ENCODE measurements around the gene AKR1B1. TPM values are rescaled to one million over a fixed set of nuclear protein-coding genes. Genes with fewer than 3 reads are reported as not detected.
A peak's percentile ranks its signal among the peaks of the same experiment; 100 is the strongest.

Gene AKR1B1
- total and polyA plus RNA-seq, 9 of the 15 experiments (the other 6 are each of a cell fraction or from before 2014, with no cell fraction given): 2.0 to 10.6 (median 6.2) TPM

- TF ChIP-seq, protein P1, sequence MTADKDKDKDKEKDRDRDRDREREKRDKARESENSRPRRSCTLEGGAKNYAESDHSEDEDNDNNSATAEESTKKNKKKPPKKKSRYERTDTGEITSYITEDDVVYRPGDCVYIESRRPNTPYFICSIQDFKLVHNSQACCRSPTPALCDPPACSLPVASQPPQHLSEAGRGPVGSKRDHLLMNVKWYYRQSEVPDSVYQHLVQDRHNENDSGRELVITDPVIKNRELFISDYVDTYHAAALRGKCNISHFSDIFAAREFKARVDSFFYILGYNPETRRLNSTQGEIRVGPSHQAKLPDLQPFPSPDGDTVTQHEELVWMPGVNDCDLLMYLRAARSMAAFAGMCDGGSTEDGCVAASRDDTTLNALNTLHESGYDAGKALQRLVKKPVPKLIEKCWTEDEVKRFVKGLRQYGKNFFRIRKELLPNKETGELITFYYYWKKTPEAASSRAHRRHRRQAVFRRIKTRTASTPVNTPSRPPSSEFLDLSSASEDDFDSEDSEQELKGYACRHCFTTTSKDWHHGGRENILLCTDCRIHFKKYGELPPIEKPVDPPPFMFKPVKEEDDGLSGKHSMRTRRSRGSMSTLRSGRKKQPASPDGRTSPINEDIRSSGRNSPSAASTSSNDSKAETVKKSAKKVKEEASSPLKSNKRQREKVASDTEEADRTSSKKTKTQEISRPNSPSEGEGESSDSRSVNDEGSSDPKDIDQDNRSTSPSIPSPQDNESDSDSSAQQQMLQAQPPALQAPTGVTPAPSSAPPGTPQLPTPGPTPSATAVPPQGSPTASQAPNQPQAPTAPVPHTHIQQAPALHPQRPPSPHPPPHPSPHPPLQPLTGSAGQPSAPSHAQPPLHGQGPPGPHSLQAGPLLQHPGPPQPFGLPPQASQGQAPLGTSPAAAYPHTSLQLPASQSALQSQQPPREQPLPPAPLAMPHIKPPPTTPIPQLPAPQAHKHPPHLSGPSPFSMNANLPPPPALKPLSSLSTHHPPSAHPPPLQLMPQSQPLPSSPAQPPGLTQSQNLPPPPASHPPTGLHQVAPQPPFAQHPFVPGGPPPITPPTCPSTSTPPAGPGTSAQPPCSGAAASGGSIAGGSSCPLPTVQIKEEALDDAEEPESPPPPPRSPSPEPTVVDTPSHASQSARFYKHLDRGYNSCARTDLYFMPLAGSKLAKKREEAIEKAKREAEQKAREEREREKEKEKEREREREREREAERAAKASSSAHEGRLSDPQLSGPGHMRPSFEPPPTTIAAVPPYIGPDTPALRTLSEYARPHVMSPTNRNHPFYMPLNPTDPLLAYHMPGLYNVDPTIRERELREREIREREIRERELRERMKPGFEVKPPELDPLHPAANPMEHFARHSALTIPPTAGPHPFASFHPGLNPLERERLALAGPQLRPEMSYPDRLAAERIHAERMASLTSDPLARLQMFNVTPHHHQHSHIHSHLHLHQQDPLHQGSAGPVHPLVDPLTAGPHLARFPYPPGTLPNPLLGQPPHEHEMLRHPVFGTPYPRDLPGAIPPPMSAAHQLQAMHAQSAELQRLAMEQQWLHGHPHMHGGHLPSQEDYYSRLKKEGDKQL (CRISPR knock-in tag; IDR thresholded peaks at IDR 0.05; ENCODE audit: borderline replicate concordance): no peak
- no peak for TF ChIP-seq NR3C1 (CRISPR knock-in tag; IDR thresholded peaks at IDR 0.05)
These were observed 17.1 kb upstream of the AKR1B1 start (continued) for GRCh38 chr7:134476044-134476443.

- Histone ChIP-seq H3K4me2 (ENCODE audit: insufficient read depth, low read length) (no peak overlapping the region), H3K9me1 (ENCODE audit: control insufficient read depth, insufficient read depth, low read length) (no peaks in the 10 kb centered on the region), H3K27ac (ENCODE audit: extremely low read depth, low read depth, low read length) (no peak overlapping the region), H3K9me3 (replicated peaks; ENCODE audit: control insufficient read depth, insufficient read depth, low read depth, low read length) (no peaks in the 10 kb centered on the region), H2AFZ (ENCODE audit: low read depth, low read length) (no peak overlapping the region), H3K4me3 (no peak overlapping the region), H3K9ac (ENCODE audit: insufficient read depth in 1 of 2, low read depth in 2 of 2, low read length in 2 of 2) (no peak overlapping the region), H3K79me2 (ENCODE audit: control insufficient read depth, insufficient read depth, low read length) (no peaks in the 10 kb centered on the region), H3K4me1 (replicated peaks in 1 of 2; ENCODE audit: control insufficient read depth in 2 of 2, insufficient read depth in 2 of 2, low read length in 2 of 2) (no peaks in the 10 kb centered on the region), H3K36me3 (ENCODE audit: control insufficient read depth, insufficient read depth, low read length) (no peaks in the 10 kb centered on the region), H3K27me3 (ENCODE audit: control insufficient read depth in 2 of 2, insufficient read depth in 2 of 2, low read length in 2 of 2) (peaks cover 0 to 7% of the 10 kb centered on the region in 2 experiments; a peak in 1 of 5 replicates), H4K20me1 (replicated peaks; ENCODE audit: control insufficient read depth, insufficient read depth, low read length) (no peaks in the 10 kb centered on the region)
- TF ChIP-seq, protein P2, sequence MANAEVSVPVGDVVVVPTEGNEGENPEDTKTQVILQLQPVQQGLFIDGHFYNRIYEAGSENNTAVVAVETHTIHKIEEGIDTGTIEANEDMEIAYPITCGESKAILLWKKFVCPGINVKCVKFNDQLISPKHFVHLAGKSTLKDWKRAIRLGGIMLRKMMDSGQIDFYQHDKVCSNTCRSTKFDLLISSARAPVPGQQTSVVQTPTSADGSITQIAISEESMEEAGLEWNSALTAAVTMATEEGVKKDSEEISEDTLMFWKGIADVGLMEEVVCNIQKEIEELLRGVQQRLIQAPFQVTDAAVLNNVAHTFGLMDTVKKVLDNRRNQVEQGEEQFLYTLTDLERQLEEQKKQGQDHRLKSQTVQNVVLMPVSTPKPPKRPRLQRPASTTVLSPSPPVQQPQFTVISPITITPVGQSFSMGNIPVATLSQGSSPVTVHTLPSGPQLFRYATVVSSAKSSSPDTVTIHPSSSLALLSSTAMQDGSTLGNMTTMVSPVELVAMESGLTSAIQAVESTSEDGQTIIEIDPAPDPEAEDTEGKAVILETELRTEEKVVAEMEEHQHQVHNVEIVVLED (CRISPR knock-in tag; IDR thresholded peaks at IDR 0.05): no peak
- peak; percentile 85 for TF ChIP-seq RBM25 (IDR thresholded peaks at IDR 0.05; ENCODE audit: low read depth, low read length, severe bottlenecking)
- ATAC-seq (no peak), DNase-seq (ENCODE audit: extremely low read depth in 1 of 4, low spot score in 3 of 4) (no peak), FAIRE-seq (no peak)
- intact Hi-C loops (cut with micrococcal nuclease): no loop called here
- 0% methylated on average over 1 of the region's 1 CpG for WGBS (ENCODE audit: insufficient coverage, low coverage, missing lambda C conversion rate)
- in situ Hi-C loops (cut with MboI): no loop called here
- BruUV-seq (replicated peaks): no TSS peak
- ChIA-PET CTCF (ENCODE audit: low intra/inter-chr PET ratio) (no interaction called here), POLR2A (no interaction called here)
These were observed 15.9 kb upstream of the AKR1B1 start for GRCh38 chr7:134474828-134475227.
